ENCODE data around the gene TMEM87B. TPM values are rescaled to one million over a fixed set of nuclear protein-coding genes. Genes with fewer than 3 reads are reported as not detected.
A peak's percentile ranks its signal among the peaks of the same experiment; 100 is the strongest.

The TMEM87B gene
- total RNA-seq, 4 donors from 2014 or later: 30.6 to 35.8 (median 34.9) TPM

DNA sequence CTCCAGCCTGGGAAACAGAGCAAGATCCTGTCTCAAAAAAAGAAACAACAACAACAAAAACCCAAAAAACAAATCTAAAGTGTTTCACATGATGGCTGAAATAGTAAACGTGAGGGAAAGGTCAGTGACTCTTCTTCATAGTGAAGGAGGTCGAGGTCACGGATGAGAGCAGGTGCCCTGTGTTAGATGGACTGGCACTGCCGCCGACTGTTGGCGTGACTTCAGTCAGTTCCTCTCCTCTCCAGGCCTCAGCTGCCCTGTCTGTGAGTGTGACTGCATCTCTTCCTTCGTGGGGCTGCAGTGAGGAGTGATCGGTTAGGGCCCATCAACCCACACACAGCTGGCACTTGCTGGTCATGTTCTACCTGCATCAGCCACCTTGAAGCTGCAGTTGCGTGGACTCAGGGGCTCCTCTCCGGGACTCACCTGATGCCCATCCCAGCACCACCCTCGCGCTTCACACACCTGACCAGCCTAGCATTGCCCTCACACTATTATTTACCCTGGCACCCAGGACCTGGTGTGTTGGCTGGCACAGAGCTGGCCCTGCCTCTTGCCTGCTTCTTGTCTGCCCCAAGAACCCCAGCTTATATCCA lies 30.1 kb upstream of the TMEM87B start:
- whole genome bisulfite sequencing, 2 donors: 91 to 95% methylated on average over 12 of the region's 12 CpGs
- no peak for TF ChIP-seq POLR2A (IDR thresholded peaks at IDR 0.05)
- TF ChIP-seq, protein P1, sequence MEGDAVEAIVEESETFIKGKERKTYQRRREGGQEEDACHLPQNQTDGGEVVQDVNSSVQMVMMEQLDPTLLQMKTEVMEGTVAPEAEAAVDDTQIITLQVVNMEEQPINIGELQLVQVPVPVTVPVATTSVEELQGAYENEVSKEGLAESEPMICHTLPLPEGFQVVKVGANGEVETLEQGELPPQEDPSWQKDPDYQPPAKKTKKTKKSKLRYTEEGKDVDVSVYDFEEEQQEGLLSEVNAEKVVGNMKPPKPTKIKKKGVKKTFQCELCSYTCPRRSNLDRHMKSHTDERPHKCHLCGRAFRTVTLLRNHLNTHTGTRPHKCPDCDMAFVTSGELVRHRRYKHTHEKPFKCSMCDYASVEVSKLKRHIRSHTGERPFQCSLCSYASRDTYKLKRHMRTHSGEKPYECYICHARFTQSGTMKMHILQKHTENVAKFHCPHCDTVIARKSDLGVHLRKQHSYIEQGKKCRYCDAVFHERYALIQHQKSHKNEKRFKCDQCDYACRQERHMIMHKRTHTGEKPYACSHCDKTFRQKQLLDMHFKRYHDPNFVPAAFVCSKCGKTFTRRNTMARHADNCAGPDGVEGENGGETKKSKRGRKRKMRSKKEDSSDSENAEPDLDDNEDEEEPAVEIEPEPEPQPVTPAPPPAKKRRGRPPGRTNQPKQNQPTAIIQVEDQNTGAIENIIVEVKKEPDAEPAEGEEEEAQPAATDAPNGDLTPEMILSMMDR (IDR thresholded peaks at IDR 0.05): no peak
- H3K4me3 ChIP-seq (replicated peaks in 1 of 3): no peak overlapping the region
- H3K27ac ChIP-seq: no peak overlapping the region
- no peaks in the 10 kb centered on the region for H3K4me1 ChIP-seq
- H3K9me3 ChIP-seq: no peaks in the 10 kb centered on the region
- no peak for DNase-seq
- no peaks in the 10 kb centered on the region for H3K27me3 ChIP-seq
- intact Hi-C loops (cut with DNase I): no loop called here
- peaks cover 6 to 8% of the 10 kb centered on the region in 2 donors for H3K36me3 ChIP-seq

DNA sequence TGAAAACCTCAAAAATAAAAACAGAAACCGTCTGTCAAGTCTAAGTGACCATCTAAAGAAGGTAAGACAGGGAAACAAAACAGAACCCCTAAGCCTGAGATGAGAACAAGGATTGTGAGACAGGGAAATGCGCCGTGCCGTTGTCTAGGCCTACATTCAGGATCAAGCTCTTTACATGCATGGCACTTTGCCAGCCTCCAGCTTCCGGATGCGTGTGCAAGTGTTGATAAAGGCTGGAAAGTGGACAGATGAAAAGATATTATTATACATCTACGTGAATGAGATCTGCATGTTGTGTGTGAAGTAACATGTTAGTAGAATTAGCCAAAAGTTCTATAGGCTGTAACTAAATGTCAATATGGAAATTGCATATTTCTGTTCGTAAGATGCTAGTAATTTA lies 28.6 kb upstream of the TMEM87B start:
- H3K4me1 ChIP-seq: peaks cover 0 to 2% of the 10 kb centered on the region in 2 donors
- H3K36me3 ChIP-seq: peaks cover 6 to 8% of the 10 kb centered on the region in 2 donors
- no peaks in the 10 kb centered on the region for H3K27me3 ChIP-seq
- H3K9me3 ChIP-seq: no peaks in the 10 kb centered on the region
- no peak overlapping the region for H3K4me3 ChIP-seq (replicated peaks in 1 of 3)
- no peak for TF ChIP-seq POLR2A (IDR thresholded peaks at IDR 0.05)
- H3K27ac ChIP-seq: no peak overlapping the region
- DNase-seq: no peak
- WGBS, 2 donors: 67 to 80% methylated on average over 8 of the region's 8 CpGs
- intact Hi-C loops (cut with DNase I): no loop called here

DNA sequence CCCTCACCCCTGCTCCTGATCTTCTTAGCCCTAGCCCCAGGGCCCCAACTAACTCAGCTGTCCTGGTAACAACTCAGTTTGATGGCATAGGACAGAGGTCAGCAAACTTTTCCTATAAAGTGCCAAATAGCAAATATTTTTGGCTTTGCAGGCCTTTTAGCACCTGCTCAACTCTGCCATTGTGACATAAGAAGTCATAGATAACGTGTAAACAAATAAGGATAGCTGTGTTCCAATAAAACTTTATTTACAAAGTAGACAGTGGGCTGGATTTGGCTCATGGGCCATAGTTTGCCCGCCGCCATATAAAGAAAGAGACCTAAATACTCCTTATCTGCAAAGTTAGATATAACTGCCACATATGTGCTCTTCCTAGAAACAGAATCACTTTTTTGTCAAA lies 27.3 kb upstream of the TMEM87B start:
- peaks cover 0 to 1% of the 10 kb centered on the region in 2 donors for H3K36me3 ChIP-seq
- TF ChIP-seq POLR2A (IDR thresholded peaks at IDR 0.05): no peak
- TF ChIP-seq, protein P1 (IDR thresholded peaks at IDR 0.05): no peak
- no peak overlapping the region for H3K27ac ChIP-seq
- H3K27me3 ChIP-seq: no peaks in the 10 kb centered on the region
- peaks cover under 1 to 14% of the 10 kb centered on the region in 2 donors for H3K4me1 ChIP-seq
- no peaks in the 10 kb centered on the region for H3K9me3 ChIP-seq
- DNase-seq: no peak
- no peak overlapping the region for H3K4me3 ChIP-seq (replicated peaks in 1 of 3)
- intact Hi-C loops (cut with DNase I): no loop called here
- WGBS, 2 donors: 98 to 99% methylated on average over 3 of the region's 3 CpGs

DNA sequence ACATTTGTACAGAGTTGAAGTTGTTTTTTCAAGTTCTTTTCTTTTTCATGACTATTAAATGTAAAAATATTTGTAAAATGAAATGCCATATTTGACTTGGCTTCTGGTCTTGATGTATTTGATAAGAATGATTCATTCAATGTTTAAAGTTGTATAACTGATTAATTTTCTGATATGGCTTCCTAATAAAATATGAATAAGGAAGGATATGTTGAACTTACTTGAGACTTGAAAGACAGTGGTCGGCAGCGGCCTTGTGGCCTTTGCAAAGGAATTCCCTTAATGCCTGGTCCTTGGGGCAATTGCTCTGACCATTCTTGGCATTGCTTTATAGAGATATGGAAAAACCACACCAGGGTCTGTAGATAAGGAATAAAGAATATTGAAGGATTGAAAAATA lies 25.9 kb upstream of the TMEM87B start:
- TF ChIP-seq POLR2A (IDR thresholded peaks at IDR 0.05): no peak
- TF ChIP-seq, protein P1 (IDR thresholded peaks at IDR 0.05): no peak
- WGBS, 2 donors: 85 to 97% methylated on average over 2 of the region's 2 CpGs
- intact Hi-C loops (cut with DNase I): no loop called here
- no peaks in the 10 kb centered on the region for H3K27me3 ChIP-seq
- peaks cover 6 to 24% of the 10 kb centered on the region in 2 donors for H3K4me1 ChIP-seq
- H3K4me3 ChIP-seq (replicated peaks in 1 of 3): no peak overlapping the region
- DNase-seq: no peak
- no peaks in the 10 kb centered on the region for H3K36me3 ChIP-seq
- no peaks in the 10 kb centered on the region for H3K9me3 ChIP-seq
- H3K27ac ChIP-seq: no peak overlapping the region

DNA sequence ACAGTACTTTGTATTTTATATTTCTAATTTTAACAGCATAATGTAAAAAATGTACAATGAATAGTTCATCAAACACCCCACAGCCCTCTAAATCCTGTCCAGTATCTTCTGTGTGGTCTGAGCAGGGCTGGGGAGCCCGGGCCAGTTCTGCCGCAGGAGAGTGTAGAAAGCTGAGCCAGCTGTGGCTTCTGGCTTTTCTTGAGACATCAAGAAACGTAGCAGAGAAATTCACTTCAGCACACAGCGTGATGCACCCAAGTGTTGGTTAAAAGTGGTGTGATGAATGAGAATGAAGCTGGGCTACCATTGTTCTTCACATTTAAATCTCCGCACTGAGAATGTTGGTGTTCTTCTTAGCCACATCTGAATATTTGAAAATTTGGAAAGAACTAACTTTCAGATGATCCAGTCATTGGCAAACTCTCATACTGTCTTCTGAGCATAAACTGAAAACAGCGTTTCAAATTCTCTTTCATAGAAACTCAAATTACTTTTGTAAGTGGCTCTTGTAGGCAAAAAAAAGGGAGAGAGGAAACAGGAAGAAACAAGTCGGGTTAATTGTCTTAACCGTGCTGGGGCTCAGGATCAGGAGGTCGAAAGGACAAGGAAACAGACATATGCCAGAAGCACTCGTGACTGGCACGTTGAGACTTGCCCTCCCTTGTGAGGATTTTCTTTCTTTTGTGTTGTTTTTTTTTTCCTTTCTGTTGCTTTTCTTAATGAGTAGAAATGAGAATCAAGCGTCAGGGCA lies 23.4 kb upstream of the TMEM87B start:
- intact Hi-C loops (cut with DNase I): no loop called here
- H3K9me3 ChIP-seq: no peaks in the 10 kb centered on the region
- no peak for TF ChIP-seq POLR2A (IDR thresholded peaks at IDR 0.05)
- TF ChIP-seq, protein P1 (IDR thresholded peaks at IDR 0.05): no peak
- DNase-seq: peak; percentile 23 to 37
- H3K27me3 ChIP-seq: no peaks in the 10 kb centered on the region
- peak overlapping the region; percentile 28 to 58 (median 39) for H3K27ac ChIP-seq
- 14 to 19% methylated on average over 12 of the region's 12 CpGs for WGBS, 2 donors
- H3K4me1 ChIP-seq: peaks cover 6 to 24% of the 10 kb centered on the region in 2 donors
- no peaks in the 10 kb centered on the region for H3K36me3 ChIP-seq
- no peak overlapping the region for H3K4me3 ChIP-seq (replicated peaks in 1 of 3)

All from thyroid gland (tissue), 4 donors.